Liver (tissue), 9 donors: ENCODE data around the gene CNN1. TPM values are rescaled to one million over a fixed set of nuclear protein-coding genes. Genes with fewer than 3 reads are reported as not detected.
A peak's percentile ranks its signal among the peaks of the same experiment; 100 is the strongest.
"Not testable (repeated sequence)": the region's sequence is repeated elsewhere in the genome, so short reads cannot be mapped to it uniquely, and the experiment has no call there.

Experiments
- DNase-seq: peaks from one replicate; pipeline ENCODE4 v3.0.0-alpha.2; 2017; ENCODE audit warnings: low spot score
- H3K27ac ChIP-seq, 2 donors: one replicate each; pipeline ENCODE4 v1.7.0; 2013; ENCODE audit warnings: inconsistent platforms in 2 of 2, low read length in 2 of 2, control low read depth in 1 of 2, low read depth in 1 of 2, mild to moderate bottlenecking in 1 of 2
- H3K27me3 ChIP-seq, 4 donors: one replicate each; pipeline versions ENCODE4 v1.6.1 to v1.7.0; 2013; ENCODE audit warnings: low read length in 3 of 4, inconsistent platforms in 1 of 4, mild to moderate bottlenecking in 1 of 4, moderate library complexity in 1 of 4; ENCODE audit not compliant: control insufficient read depth in 4 of 4, insufficient read depth in 4 of 4
- H3K36me3 ChIP-seq, 4 donors: one replicate each; pipeline versions ENCODE4 v1.6.1 to v1.7.0; 2013; ENCODE audit warnings: low read length in 3 of 4, mild to moderate bottlenecking in 3 of 4, low read depth in 1 of 4, moderate library complexity in 1 of 4; ENCODE audit not compliant: control insufficient read depth in 4 of 4, insufficient read depth in 3 of 4
- H3K4me1 ChIP-seq, 4 donors: one replicate each; pipeline versions ENCODE4 v1.6.1 to v1.7.0; 2013; ENCODE audit warnings: low read length in 3 of 4, mild to moderate bottlenecking in 3 of 4, moderate library complexity in 1 of 4; ENCODE audit not compliant: control insufficient read depth in 4 of 4, insufficient read depth in 4 of 4
- H3K4me3 ChIP-seq, 3 donors: one replicate each; pipeline versions ENCODE4 v1.6.1 to v1.7.0; 2013; ENCODE audit warnings: low read length in 3 of 3, control low read depth in 1 of 3, low read depth in 1 of 3, mild to moderate bottlenecking in 1 of 3
- H3K9ac ChIP-seq, 2 donors: one replicate each; pipeline ENCODE4 v1.7.0; 2013; ENCODE audit warnings: low read length in 2 of 2, mild to moderate bottlenecking in 2 of 2, moderate library complexity in 2 of 2, control low read depth in 1 of 2, low read depth in 1 of 2
- H3K9me3 ChIP-seq, 4 donors: one replicate each; pipeline versions ENCODE4 v1.6.1 to v1.7.0; 2013; ENCODE audit warnings: low read length in 3 of 4; ENCODE audit not compliant: control insufficient read depth in 4 of 4
- ATF3 ChIP-seq: IDR thresholded peaks from 2 replicates; pipeline ENCODE4 v1.6.1; 2016; ENCODE audit warnings: antibody characterized with exemption
- FOXA1 ChIP-seq: IDR thresholded peaks from 2 replicates; pipeline ENCODE4 v1.6.1; 2016; ENCODE audit warnings: antibody characterized with exemption
- FOXA2 ChIP-seq: IDR thresholded peaks from 2 replicates; pipeline ENCODE4 v1.6.1; 2016; ENCODE audit warnings: antibody characterized with exemption
- HNF4A ChIP-seq, 2 donors: conservative IDR thresholded peaks; 2 replicates each; pipeline ENCODE4 v1.6.1; 2016; ENCODE audit warnings: antibody characterized with exemption in 2 of 2, mild to moderate bottlenecking in 2 of 2
- HNF4G ChIP-seq: IDR thresholded peaks from 2 replicates; pipeline ENCODE4 v1.6.1; 2016; ENCODE audit warnings: antibody characterized with exemption
- JUND ChIP-seq, 2 donors: IDR thresholded peaks; 2 replicates each; pipeline ENCODE4 v1.6.1; 2016; ENCODE audit warnings: antibody characterized with exemption in 2 of 2
- REST ChIP-seq: IDR thresholded peaks from 2 replicates; pipeline ENCODE4 v1.6.1; 2016; ENCODE audit warnings: antibody characterized with exemption, mild to moderate bottlenecking
- RXRA ChIP-seq, 2 donors: IDR thresholded peaks; 2 replicates each; pipeline ENCODE4 v1.6.1; 2017 to 2018; ENCODE audit warnings: antibody characterized with exemption in 2 of 2, mild to moderate bottlenecking in 1 of 2
- WGBS: extraction: QIAGEN DNeasy Blood & Tissue Kit; methylation state at CpG from one replicate; pipeline ENCODE4 v1.1.7; 2013; 5-methylcytosine and 5-hydroxymethylcytosine counted together
- polyA plus RNA-seq, 2 donors: library from polyadenylated mRNA; stranded (reverse) in 1 of 2; unstranded in 1 of 2; fragments of 200-250 nt in 1 of 2; fragments of >200 nt in 1 of 2; fragmentation: Nextera tagmentation in 1 of 2; extraction: Ambion mirVana in 1 of 2; gene quantifications; one replicate each; pipeline versions ENCODE4 v1.2.1 to v1.2.3, GENCODE V29; 2013 to 2015
- total RNA-seq, 2 donors: library from RNA; depleted of rRNA; stranded (reverse); fragments of >200 nt; gene quantifications; one replicate each; pipeline ENCODE4 v1.2.3, GENCODE V29; 2014
- TF ChIP-seq, protein P1 (sequence below): IDR thresholded peaks from 2 replicates; pipeline ENCODE4 v1.6.1; 2016; ENCODE audit warnings: antibody characterized with exemption
- TF ChIP-seq, protein P2 (sequence below): fragments of 150-350 bp; IDR thresholded peaks from 2 replicates; pipeline ENCODE4 v1.5.1; 2017; ENCODE audit warnings: improper control_type of control experiment, low read depth, low read length; ENCODE audit not compliant: missing input control
- donor health status: healthy.
- donor health status: healthy.
- donor health status: healthy.
- donor health status: healthy.
- donor health status: healthy.

The CNN1 gene
- total and polyA plus RNA-seq, 4 donors: 0.09 to 5.9 (median 2.2) TPM

DNA sequence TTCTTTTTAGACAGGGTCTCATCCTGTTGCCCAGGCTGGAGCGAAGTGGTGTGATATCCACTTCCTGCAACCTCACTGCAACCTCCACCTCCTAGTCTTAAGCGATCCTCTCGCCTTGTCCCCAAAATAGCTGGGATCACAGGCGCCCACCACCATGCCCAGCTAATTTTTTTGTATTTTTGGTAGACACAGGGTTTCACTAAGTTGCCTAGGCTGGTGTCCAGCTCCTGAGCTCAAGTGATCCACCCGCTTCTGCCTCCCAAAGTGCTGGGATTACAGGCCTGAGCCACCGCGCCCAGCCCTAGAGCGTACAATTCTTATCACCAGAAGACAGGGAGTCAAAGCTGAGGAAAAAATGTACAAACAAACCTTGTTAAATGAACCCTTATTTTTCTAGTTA lies 24.9 kb downstream of the CNN1 start:
- no peak overlapping the region for H3K4me3 ChIP-seq
- H3K36me3 ChIP-seq: no peaks in the 10 kb centered on the region
- no peaks in the 10 kb centered on the region for H3K27me3 ChIP-seq
- DNase-seq: peak; percentile 64
- H3K4me1 ChIP-seq: peaks cover 0 to 13% (median 4%) of the 10 kb centered on the region in 4 donors
- no peak overlapping the region for H3K27ac ChIP-seq
- H3K9ac ChIP-seq: no peak overlapping the region
- H3K9me3 ChIP-seq: no peaks in the 10 kb centered on the region
- TF ChIP-seq RXRA (IDR thresholded peaks at IDR 0.05): no peak
- TF ChIP-seq REST: no peak
- TF ChIP-seq, protein P1, sequence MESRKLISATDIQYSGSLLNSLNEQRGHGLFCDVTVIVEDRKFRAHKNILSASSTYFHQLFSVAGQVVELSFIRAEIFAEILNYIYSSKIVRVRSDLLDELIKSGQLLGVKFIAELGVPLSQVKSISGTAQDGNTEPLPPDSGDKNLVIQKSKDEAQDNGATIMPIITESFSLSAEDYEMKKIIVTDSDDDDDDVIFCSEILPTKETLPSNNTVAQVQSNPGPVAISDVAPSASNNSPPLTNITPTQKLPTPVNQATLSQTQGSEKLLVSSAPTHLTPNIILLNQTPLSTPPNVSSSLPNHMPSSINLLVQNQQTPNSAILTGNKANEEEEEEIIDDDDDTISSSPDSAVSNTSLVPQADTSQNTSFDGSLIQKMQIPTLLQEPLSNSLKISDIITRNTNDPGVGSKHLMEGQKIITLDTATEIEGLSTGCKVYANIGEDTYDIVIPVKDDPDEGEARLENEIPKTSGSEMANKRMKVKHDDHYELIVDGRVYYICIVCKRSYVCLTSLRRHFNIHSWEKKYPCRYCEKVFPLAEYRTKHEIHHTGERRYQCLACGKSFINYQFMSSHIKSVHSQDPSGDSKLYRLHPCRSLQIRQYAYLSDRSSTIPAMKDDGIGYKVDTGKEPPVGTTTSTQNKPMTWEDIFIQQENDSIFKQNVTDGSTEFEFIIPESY: no peak
- TF ChIP-seq HNF4A (conservative IDR thresholded peaks at IDR 0.05): no peak
- no peak for TF ChIP-seq ATF3
- no peak for TF ChIP-seq FOXA2
- no peak for TF ChIP-seq JUND (IDR thresholded peaks at IDR 0.05)
- TF ChIP-seq HNF4G: no peak
- TF ChIP-seq, protein P2, sequence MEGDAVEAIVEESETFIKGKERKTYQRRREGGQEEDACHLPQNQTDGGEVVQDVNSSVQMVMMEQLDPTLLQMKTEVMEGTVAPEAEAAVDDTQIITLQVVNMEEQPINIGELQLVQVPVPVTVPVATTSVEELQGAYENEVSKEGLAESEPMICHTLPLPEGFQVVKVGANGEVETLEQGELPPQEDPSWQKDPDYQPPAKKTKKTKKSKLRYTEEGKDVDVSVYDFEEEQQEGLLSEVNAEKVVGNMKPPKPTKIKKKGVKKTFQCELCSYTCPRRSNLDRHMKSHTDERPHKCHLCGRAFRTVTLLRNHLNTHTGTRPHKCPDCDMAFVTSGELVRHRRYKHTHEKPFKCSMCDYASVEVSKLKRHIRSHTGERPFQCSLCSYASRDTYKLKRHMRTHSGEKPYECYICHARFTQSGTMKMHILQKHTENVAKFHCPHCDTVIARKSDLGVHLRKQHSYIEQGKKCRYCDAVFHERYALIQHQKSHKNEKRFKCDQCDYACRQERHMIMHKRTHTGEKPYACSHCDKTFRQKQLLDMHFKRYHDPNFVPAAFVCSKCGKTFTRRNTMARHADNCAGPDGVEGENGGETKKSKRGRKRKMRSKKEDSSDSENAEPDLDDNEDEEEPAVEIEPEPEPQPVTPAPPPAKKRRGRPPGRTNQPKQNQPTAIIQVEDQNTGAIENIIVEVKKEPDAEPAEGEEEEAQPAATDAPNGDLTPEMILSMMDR: no peak
- no peak for TF ChIP-seq FOXA1
- WGBS: 88% methylated on average over 8 of the region's 8 CpGs

- peaks cover 0 to 12% (median 2%) of the 10 kb centered on the region in 4 donors for H3K4me1 ChIP-seq
- not testable (repeated sequence) for H3K9ac ChIP-seq, H3K36me3 ChIP-seq, H3K9me3 ChIP-seq, H3K27ac ChIP-seq, H3K27me3 ChIP-seq, DNase-seq, H3K4me3 ChIP-seq
- 94% methylated on average over 6 of the region's 6 CpGs for WGBS
These were observed 25.6 kb downstream of the CNN1 start for GRCh38 chr19:11564082-11564807.

DNA sequence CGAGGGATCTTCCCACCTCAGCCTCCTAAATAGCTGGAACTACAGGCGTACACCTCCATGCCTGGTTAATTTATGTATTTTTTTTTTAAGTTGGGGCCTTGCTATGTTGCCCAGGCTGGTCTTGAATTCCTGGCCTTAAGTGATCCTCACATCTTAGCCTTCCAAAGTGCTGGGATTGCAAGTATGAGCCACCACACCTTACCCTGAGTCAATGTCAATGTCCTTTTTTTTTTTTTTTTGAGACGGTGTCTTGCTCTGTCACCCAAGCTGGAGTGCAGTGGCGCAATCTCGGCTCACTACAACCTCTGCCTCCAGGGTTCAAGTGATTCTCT lies 27.0 kb downstream of the CNN1 start:
- not testable (repeated sequence) for H3K4me1 ChIP-seq, H3K9me3 ChIP-seq, H3K27ac ChIP-seq, DNase-seq, H3K36me3 ChIP-seq, H3K9ac ChIP-seq, H3K4me3 ChIP-seq, H3K27me3 ChIP-seq
- WGBS: 93% methylated on average over 5 of the region's 5 CpGs
